HG03571 (cell line): ENCODE results near the gene LRRC47.

Experiments used
- ATAC-seq: cut with Tn5 transposase; IDR thresholded peaks from one replicate; pipeline ENCODE4 v1.9.1; 2021; ENCODE audit not compliant: unreplicated experiment

Gene LRRC47

DNA sequence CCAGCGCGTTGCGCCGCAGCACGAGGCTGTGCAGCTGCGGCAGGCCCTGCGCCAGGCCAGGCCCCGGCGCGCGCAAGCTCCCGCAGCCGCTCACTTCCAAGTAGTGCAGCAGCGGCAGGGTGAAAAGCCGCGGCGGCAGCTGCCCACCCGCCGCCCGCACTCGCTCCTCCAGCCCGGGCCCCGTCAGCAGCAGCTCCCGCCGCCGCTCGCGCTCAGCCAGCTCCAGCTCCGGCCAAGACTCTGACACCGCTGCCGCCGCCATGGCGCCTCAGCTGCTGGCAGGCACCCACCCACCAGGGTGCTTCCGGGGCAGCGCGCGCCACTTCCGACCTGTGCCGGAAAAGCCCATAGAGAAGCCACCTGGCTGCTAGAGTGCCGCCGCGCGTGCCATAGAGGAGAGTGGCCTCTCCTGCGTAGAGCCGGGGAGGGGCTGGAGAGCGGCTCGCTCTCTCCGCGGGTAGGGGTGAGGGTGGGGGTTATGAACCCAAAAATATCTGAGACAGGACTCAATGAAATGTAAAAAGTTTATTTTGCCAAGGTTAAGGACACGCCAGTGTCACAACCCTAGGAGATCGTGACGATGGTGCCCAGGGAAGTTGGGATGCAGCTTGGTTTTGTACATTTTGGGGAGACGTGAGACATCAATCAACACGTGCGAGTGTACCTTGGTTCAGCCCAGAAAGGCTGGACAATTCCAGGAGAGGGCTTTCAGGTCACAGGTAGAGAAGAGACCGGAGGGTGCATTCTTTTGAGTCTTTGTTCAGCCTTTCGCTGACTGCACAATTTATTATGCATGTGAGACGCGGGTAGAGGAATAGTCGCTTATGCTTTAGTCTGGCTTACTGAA lies at the start of gene LRRC47:
TSS of gene LRRC47 (minus strand) at position 284 of the 847 bp plus-strand sequence. CDS start at position 262, 22 bp downstream.
- ATAC-seq, result peak; percentile 98

GRCh38 chr1:3842912-3843311 lies 46.6 kb upstream of the LRRC47 start:
- ATAC-seq, result no peak

DNA sequence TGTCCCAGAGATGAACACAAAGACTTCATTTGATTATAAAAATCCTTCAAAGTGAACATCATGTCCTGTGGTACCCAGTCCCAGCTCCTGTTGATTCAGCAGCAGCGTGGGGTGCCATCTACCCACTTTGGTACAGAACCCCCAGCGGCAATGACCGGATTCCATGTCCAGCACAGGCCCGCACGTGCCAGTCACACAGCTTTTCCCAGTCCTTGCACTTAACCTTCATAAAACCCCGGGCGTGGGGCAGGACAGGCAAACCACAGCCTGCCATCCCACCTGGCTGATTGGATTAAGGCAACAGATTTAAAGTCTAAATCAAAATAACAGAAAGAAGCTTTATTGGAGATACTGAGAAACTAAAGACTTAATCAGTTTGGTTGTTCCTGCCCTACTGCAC lies 45.2 kb upstream of the LRRC47 start:
- ATAC-seq, result no peak

GRCh38 chr1:3838788-3839187 lies 42.5 kb upstream of the LRRC47 start:
- ATAC-seq, result no peak

DNA sequence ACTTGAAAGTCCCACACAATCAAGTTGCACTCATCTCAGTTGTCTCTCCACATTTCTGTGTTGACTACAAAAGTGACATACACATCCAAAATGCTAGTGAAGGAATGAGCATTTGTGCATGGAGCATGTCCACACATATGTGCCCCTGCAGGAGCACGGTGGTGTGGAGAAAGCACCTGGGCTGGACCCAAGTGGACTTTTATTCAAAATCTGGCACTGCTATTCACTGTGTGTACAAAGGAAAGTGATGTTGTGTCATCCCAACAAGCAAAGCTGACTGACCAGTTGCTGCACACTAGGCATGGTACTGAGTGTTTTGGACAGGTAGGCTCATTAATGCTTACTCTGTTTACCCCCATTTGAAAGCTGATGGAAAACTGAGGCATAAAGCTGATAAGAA lies 41.4 kb upstream of the LRRC47 start:
- ATAC-seq, result no peak

- ATAC-seq, result no peak
Observed at GRCh38 chr1:3837200-3837599, 40.9 kb upstream of the LRRC47 start.

GRCh38 chr1:3836421-3836820 lies 40.1 kb upstream of the LRRC47 start:
- no peak for ATAC-seq

DNA sequence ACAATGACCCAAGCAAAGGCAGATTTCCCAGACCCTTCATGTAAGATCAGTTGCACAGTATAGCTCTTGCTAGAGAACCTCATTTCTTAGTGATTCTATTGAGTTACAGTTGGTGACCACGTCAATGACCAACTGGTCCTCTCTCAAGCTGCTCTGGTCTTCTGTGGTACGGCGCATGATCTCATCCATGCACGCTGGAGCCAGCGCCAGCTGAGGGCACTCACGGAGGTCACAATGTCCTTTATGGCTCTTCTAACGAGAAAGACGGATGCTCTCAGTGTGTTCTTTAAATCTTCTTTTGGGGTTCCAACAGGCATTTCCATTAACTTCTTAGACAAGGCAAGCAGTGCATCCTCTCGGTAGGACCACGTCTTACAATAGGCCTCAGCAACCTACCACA lies 38.4 kb upstream of the LRRC47 start:
- ATAC-seq, result no peak

- no peak for ATAC-seq
Observed at GRCh38 chr1:3831689-3832088, 35.4 kb upstream of the LRRC47 start.

DNA sequence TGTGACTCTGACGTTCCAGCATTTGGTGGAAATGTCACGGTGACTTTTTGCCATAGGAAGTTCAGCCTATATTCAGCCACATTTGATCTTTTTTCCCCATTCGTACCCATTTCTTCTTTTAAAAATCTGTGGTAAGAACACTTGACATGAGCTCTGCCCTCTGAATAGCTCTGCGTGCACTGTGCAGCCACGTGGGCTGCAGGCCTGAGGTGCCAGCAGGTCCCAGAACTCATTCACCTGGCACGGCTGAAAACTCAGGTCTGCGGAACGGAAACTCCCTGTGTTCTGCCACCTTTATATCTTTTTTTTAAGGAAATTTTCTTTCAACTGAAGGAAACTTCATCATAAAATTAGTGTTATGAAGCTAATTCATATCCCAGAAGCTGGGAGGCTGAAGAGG lies 32.1 kb upstream of the LRRC47 start:
- ATAC-seq, result no peak

DNA sequence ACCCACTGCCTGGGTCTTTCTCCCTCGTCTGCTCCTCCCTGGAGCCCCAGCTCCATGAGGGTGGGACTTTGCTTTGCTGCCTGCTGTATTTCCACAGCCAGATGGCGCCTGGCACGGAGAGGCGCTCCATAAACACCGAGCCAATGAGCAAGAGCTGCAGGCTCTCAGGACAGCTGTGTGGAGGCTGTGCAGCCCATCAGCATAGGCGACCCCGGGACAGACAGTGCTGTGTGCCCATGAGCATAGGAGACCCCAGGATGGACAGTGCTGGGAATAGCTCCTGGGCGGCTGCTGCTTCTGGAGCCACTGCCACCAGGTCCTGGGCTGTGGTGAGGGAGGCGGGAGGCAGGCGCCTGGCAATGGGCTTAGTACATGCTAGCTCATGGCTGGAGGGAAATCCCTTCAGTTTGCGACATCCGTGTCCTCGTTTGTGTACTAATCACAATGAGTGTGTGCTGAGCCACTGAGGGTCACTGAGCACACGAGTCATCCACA lies 31.6 kb upstream of the LRRC47 start:
- ATAC-seq, result no peak

DNA sequence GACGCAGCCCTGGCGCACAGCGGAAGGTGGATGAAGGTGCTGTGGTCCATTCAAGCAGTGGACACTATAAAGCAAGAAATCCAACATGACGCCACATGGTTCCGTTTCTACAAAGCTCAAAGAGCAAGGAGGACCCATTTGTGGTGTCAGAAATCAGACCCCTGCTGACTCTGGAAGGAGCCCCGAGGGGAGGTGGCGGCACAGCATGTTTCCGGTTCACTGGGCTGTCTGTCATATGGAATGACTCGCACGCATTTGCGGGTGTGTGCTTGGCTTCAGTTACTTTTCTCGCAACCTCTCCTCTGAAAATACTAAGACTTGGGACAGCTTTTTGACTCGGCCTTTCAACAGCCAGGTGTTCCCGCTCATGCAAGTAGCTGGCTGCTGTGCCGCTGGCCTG lies 29.1 kb upstream of the LRRC47 start:
- no peak for ATAC-seq

DNA sequence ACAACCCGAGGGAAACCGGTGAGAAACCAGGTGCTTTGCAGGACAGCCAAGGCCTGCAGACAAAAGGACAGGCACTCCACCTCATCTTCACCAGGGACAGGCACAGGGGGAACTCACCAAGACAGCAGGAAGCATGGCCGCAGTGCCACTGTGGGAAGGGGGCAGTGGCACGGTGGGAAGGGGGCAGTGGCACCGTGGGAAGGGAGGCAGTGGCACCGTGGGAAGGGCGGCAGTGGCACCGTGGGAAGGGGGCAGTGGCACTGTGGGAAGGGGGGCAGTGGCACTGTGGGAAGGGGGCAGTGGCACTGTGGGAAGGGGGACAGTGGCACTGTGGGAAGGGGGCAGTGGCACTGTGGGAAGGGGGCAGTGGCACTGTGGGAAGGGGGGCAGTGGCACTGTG lies 28.4 kb upstream of the LRRC47 start:
- ATAC-seq, result no peak

GRCh38 chr1:3822421-3822820 lies 26.1 kb upstream of the LRRC47 start:
- ATAC-seq, result no peak

DNA sequence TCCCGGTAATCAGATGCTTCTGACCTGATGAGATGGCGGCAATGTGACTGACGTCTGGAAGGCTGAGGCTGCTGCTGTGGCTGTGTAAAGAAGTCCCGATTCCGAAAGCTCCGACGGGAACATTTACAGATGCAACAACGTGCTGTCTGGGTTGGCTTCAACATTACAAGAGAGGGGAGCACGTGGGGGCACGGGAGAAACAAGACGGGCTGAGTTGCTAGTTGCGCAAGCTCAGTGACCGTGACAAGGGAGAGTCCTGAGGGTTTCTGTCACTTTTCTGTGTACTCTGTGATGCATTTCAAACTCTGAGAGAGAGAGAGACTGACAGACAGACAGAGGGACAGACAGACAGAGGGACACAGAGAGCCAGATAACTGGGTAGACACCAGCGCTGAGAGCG lies 25.6 kb upstream of the LRRC47 start:
- ATAC-seq, result no peak

DNA sequence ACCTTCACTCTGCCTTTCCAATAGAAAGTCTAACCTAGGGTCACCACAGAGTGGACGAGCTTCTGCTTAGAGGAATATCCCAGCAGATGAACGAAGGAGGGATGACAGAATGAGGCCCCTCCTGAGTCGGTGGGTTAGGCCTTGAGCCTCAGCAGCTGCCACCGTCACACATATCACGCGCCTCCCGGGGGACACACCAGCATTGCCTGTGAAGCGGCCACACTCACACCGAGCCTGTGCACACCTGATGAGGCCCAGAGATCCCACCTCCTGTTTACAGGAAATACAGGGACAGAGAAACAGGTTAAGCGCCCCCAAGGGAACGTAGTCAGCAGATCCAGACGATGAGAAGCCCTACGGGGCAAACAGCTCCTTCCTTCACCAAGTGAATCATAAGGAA lies 25.1 kb upstream of the LRRC47 start:
- no peak for ATAC-seq

DNA sequence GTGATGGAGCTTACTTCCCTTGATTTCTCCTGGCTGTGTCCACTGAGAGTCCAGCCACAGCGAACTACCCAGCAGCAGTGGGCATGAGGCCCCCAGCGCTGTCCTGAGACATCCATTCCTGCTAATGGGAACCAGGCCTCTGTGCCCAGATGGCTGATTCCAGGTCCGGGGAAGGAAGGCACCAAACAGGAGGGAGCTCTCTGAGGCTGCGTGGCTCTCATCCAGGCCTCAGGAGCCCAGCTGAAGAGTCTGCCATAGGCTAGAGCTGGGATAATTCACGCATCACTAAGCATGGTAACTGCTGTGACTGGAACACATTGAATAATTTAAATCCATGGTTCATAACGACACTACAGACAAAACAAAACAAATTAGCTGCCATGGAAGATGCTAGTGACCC lies 24.7 kb upstream of the LRRC47 start:
- no peak for ATAC-seq

GRCh38 chr1:3820316-3820715 lies 24.0 kb upstream of the LRRC47 start:
- ATAC-seq, result no peak

GRCh38 chr1:3819771-3820200 lies 23.5 kb upstream of the LRRC47 start:
- no peak for ATAC-seq

DNA sequence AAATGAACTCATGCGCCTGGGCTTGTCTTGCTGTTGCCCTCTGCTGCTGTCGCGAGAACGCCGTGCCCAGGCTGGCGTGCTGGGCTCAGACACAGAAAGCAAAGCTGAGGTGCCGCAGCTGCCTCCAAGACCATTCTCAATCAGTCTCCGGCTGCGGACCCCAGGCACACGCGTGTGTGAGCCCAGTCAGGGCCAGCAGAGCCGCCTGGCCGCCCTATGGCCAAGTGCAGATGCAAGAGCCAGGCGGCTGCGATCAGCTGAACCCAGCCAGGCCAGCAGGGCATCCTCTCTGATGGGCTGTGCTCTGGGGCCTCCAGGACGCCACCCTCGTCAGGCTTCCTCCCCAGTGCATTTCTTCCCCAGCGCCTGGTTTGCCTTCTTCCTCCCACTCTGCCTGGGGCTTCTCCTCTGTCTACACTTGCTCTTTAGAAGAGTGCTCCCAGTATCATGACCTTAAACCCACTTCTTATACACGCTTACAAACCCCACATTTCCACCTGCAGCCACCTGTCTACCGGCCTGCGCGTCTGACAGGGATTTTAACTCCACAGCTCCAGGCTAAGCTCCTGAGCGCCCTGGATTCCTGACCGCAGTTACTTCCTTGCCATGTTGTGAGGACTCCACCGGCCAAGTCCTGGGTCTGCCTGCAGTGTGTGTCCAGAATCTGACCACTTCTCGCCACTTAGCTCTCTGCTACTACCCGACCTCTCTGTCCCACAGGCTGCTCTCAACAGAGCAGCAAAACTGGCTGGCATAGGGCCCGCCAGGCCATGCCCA lies 21.7 kb upstream of the LRRC47 start:
- ATAC-seq, result no peak

DNA sequence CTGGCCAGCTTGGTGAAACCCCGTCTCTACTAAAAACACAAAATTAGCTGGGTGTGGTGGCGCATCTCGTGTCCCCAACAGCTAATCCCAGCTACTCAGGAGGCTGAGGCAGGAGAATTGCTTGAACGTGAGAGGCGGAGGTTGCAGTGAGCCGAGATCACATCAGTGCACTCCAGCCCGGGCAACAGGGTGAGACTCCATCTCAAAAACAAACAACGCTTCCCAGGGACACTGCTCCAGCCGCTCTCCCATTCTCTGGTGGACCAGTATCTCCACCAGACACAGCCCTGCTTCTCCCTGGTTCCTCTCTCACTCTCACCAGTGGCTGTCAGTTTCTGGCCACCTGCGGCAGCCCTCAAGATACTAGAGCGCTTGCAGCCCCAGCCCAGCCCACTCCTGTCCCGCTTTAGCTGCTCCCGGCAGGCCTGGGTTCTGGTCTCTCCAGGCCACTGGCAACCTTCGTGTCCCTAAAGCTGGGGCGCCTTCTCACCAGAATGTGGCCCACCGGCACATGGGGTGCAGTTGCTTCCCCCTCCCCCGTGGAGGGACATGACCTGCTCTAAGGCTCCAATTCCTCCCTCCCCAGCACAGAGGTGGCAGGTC lies 20.9 kb upstream of the LRRC47 start:
- no peak for ATAC-seq
